B cell (primary cell): ENCODE measurements around the gene GPR160. TPM values are rescaled to one million over a fixed set of nuclear protein-coding genes. Genes with fewer than 3 reads are reported as not detected.

ENCODE experiments used
- ATAC-seq: fragments of 200-7000 bp; cut with Tn5 transposase; one replicate; pipeline ENCODE4 v1.10.0; 2021; ENCODE audit warnings: low read depth, mild to moderate bottlenecking, moderate number of reproducible peaks, moderate library complexity
- CTCF ChIA-PET: fragments of 350-600 bp; sonication (Branson Sonifier 250); formaldehyde crosslinking; loops from one replicate; lab custom pipeline; 2021; ENCODE audit warnings: antibody characterized with exemption, inconsistent platforms; lab: Charles Lee
- POLR2A ChIA-PET: fragments of 350-600 bp; sonication (Branson Sonifier 250); formaldehyde crosslinking; loops from one replicate; lab custom pipeline; 2021; ENCODE audit warnings: antibody characterized with exemption; lab: Charles Lee
- DNase-seq: peaks from one replicate; pipeline ENCODE4 v3.0.0; 2013
- H2AFZ ChIP-seq: 2 replicates; pipeline ENCODE4 v1.6.1; 2012; ENCODE audit warnings: mild to moderate bottlenecking, low read depth, low read length; ENCODE audit not compliant: insufficient read depth, poor library complexity, severe bottlenecking
- H3K27ac ChIP-seq, 2 donors: 1 replicate in 1 of 2; 2 replicates in 1 of 2; pipeline ENCODE4 v1.5.1; 2012 to 2013; ENCODE audit warnings: low read length in 2 of 2, mild to moderate bottlenecking in 2 of 2, moderate library complexity in 1 of 2
- H3K27me3 ChIP-seq, 4 experiments: fragments of 200-600 bp in 1 of 4; sonication (generic) in 1 of 4; replicated peaks in 1 of 4; 1 replicate in 2 of 4; 2 replicates in 2 of 4; pipeline versions ENCODE4 v1.6.1 to v1.7.0; 2013 to 2016; ENCODE audit warnings: low read length in 3 of 4, mild to moderate bottlenecking in 2 of 4, mixed read lengths in 1 of 4, moderate library complexity in 1 of 4; ENCODE audit not compliant: insufficient read depth in 4 of 4, control insufficient read depth in 3 of 4; ENCODE audit errors: control extremely low read depth in 1 of 4
- H3K36me3 ChIP-seq, 2 experiments: replicated peaks in 1 of 2; 1 replicate in 1 of 2; 2 replicates in 1 of 2; pipeline versions ENCODE4 v1.6.1 to v1.7.1; 2013; ENCODE audit warnings: low read length in 1 of 2; ENCODE audit not compliant: insufficient read depth in 2 of 2, control insufficient read depth in 1 of 2; ENCODE audit errors: control extremely low read depth in 1 of 2, extremely low read depth in 1 of 2
- H3K4me1 ChIP-seq, 2 donors: fragments of 200-600 bp in 1 of 2; sonication (generic) in 1 of 2; 1 replicate in 1 of 2; 2 replicates in 1 of 2; pipeline versions ENCODE4 v1.5.1 to v1.6.1; 2013 to 2017; ENCODE audit warnings: low read length in 2 of 2; ENCODE audit not compliant: control insufficient read depth in 2 of 2, insufficient read depth in 2 of 2
- H3K4me2 ChIP-seq: replicated peaks from 2 replicates; pipeline ENCODE3; 2012; ENCODE audit warnings: mild to moderate bottlenecking, low read depth, low read length; ENCODE audit not compliant: poor library complexity, severe bottlenecking
- H3K4me3 ChIP-seq, 5 experiments: fragments of 200-600 bp in 1 of 5; sonication (generic) in 1 of 5; 1 replicate in 3 of 5; 2 replicates in 2 of 5; pipeline versions ENCODE4 v1.5.1 to v1.7.0; 2011 to 2016; ENCODE audit warnings: low read length in 4 of 5, mild to moderate bottlenecking in 4 of 5, low read depth in 2 of 5, control low read depth in 1 of 5, moderate library complexity in 1 of 5; ENCODE audit not compliant: insufficient read depth in 1 of 5; ENCODE audit errors: control extremely low read depth in 1 of 5, extremely low read depth in 1 of 5
- H3K79me2 ChIP-seq: fragments of 200-600 bp; sonication (generic); one replicate; pipeline ENCODE4 v1.6.0; 2016; ENCODE audit warnings: low read length; ENCODE audit not compliant: control insufficient read depth, insufficient read depth
- H3K9ac ChIP-seq: fragments of 200-600 bp; sonication (generic); 2 replicates; pipeline ENCODE4 v1.6.1; 2017; ENCODE audit warnings: mild to moderate bottlenecking, low read length, moderate library complexity
- H3K9me3 ChIP-seq, 3 donors: one replicate each; pipeline versions ENCODE4 v1.6.1 to v1.7.1; 2013; ENCODE audit warnings: low read length in 2 of 3; ENCODE audit not compliant: control insufficient read depth in 2 of 3, insufficient read depth in 1 of 3; ENCODE audit errors: control extremely low read depth in 1 of 3
- H4K20me1 ChIP-seq: 2 replicates; pipeline ENCODE4 v1.6.0; 2012; ENCODE audit warnings: mild to moderate bottlenecking, low read length; ENCODE audit not compliant: insufficient read depth, control insufficient read depth, poor library complexity, severe bottlenecking
- H3K27ac Mint-ChIP-seq: one replicate; pipeline ENCODE4 v1.8.0; 2021; ENCODE audit warnings: mixed read lengths
- H3K27me3 Mint-ChIP-seq: one replicate; pipeline ENCODE4 v1.8.0; 2021; ENCODE audit warnings: mixed read lengths
- H3K4me1 Mint-ChIP-seq: one replicate; pipeline ENCODE4 v1.8.0; 2021; ENCODE audit warnings: mixed read lengths
- H3K4me3 Mint-ChIP-seq: one replicate; pipeline ENCODE4 v1.8.0; 2021; ENCODE audit warnings: mixed read lengths
- H3K9me3 Mint-ChIP-seq: one replicate; pipeline ENCODE4 v1.8.0; 2022; ENCODE audit warnings: mixed read lengths; ENCODE audit not compliant: insufficient read depth
- CTCF ChIP-seq: fragments of 200-600 bp; IDR thresholded peaks from one replicate; pipeline ENCODE4 v1.8.0; 2022; ENCODE audit warnings: antibody characterized with exemption, mild to moderate bottlenecking
- EZH2 ChIP-seq: IDR thresholded peaks from 2 replicates; pipeline ENCODE4 v1.6.1; 2012; ENCODE audit warnings: borderline replicate concordance, low read depth, mild to moderate bottlenecking, moderate library complexity, low read length; ENCODE audit not compliant: insufficient read depth, poor library complexity, severe bottlenecking
- WGBS: methylation state at CpG from one replicate; pipeline ENCODE4 v1.1.5; 2013; ENCODE audit warnings: missing lambda C conversion rate; ENCODE audit not compliant: insufficient coverage; 5-methylcytosine and 5-hydroxymethylcytosine counted together
- intact Hi-C: fragments of 100-400 bp; cut with micrococcal nuclease; formaldehyde crosslinking; loops from one replicate; pipeline ENCODE4 v1.10.0; 2022
- polyA plus RNA-seq: library from polyadenylated mRNA; depleted of rRNA; stranded (reverse); fragments of >200 nt; gene quantifications from 2 replicates; pipeline ENCODE4 v1.2.3, GENCODE V29; 2012
- total RNA-seq, 2 donors: library from RNA; stranded (reverse); fragments of 120-200 nt in 1 of 2; gene quantifications; 1 replicate in 1 of 2; 2 replicates in 1 of 2; pipeline versions ENCODE4 v1.2.3 to v1.2.4, GENCODE V29; 2013 to 2022

Gene GPR160
- total and polyA plus RNA-seq, 2 donors (not counting 1 experiment from before 2014, with no cell fraction given) = 17.4 to 17.5 TPM

- no peaks in the 10 kb centered on the region for H3K79me2 ChIP-seq
- H2AFZ ChIP-seq = no peak overlapping the region
- H3K36me3 ChIP-seq = no peaks in the 10 kb centered on the region
- intact Hi-C loops = no loop called here
- ChIA-PET CTCF (interaction anchor here (0.9 to 1.4 kb wide), 2 partner anchors 14 to 162 kb away, joined by 3 read pairs; no protein-coding TSS in a partner anchor), POLR2A (no interaction called here)
- H4K20me1 ChIP-seq = no peaks in the 10 kb centered on the region
- peaks cover 0 to 9% of the 10 kb centered on the region in 2 donors for H3K4me1 ChIP-seq
- no peak for DNase-seq
- no CpG with 5 or more reads among the region's 1 CpG for whole genome bisulfite sequencing
- Mint-ChIP-seq H3K27me3 (no peaks in the 10 kb centered on the region), H3K4me3 (no peak overlapping the region), H3K9me3 (no peaks in the 10 kb centered on the region), H3K4me1 (peaks cover 10% of the 10 kb centered on the region), H3K27ac (no peak overlapping the region)
- H3K27me3 ChIP-seq = no peaks in the 10 kb centered on the region
- H3K4me2 ChIP-seq = no peak overlapping the region
- H3K9me3 ChIP-seq = no peaks in the 10 kb centered on the region
- H3K27ac ChIP-seq = no peak overlapping the region
- H3K4me3 ChIP-seq = no peak overlapping the region
- no peak for TF ChIP-seq CTCF
- TF ChIP-seq EZH2 = no peak
- H3K9ac ChIP-seq = no peak overlapping the region
- no peak for ATAC-seq
Observed at GRCh38 chr3:170023165-170023564, 14.6 kb upstream of the GPR160 start.

GRCh38 chr3:170024581-170024980 lies 13.2 kb upstream of the GPR160 start:
- ATAC-seq (no peak), DNase-seq (no peak)
- ChIA-PET CTCF (interaction anchor here (1.4 kb wide), 1 partner anchor 13 kb away, joined by 3 read pairs; no protein-coding TSS in a partner anchor), POLR2A (no interaction called here)
- no peaks in the 10 kb centered on the region for H3K36me3 ChIP-seq
- no peaks in the 10 kb centered on the region for H3K27me3 ChIP-seq
- H3K4me1 ChIP-seq = peaks cover 0 to 9% of the 10 kb centered on the region in 2 donors
- no peaks in the 10 kb centered on the region for H4K20me1 ChIP-seq
- no peak for TF ChIP-seq EZH2
- no peak for TF ChIP-seq CTCF
- no peak overlapping the region for H3K27ac ChIP-seq
- 100% methylated on average over 3 of the region's 4 CpGs for WGBS
- no peak overlapping the region for H2AFZ ChIP-seq
- no peak overlapping the region for H3K4me2 ChIP-seq
- H3K79me2 ChIP-seq = no peaks in the 10 kb centered on the region
- H3K4me3 ChIP-seq = no peak overlapping the region
- H3K9me3 Mint-ChIP-seq = no peaks in the 10 kb centered on the region
- intact Hi-C loops = no loop called here
- H3K4me1 Mint-ChIP-seq = peaks cover 10% of the 10 kb centered on the region
- no peaks in the 10 kb centered on the region for H3K9me3 ChIP-seq
- H3K4me3 Mint-ChIP-seq = no peak overlapping the region
- H3K9ac ChIP-seq = no peak overlapping the region
- H3K27me3 Mint-ChIP-seq = no peaks in the 10 kb centered on the region
- H3K27ac Mint-ChIP-seq = no peak overlapping the region
